ENCODE results near the gene PVALEF.
"Not testable (repeated sequence)": the region's sequence is repeated elsewhere in the genome, so short reads cannot be mapped to it uniquely, and the experiment has no call there.

The PVALEF gene

DNA sequence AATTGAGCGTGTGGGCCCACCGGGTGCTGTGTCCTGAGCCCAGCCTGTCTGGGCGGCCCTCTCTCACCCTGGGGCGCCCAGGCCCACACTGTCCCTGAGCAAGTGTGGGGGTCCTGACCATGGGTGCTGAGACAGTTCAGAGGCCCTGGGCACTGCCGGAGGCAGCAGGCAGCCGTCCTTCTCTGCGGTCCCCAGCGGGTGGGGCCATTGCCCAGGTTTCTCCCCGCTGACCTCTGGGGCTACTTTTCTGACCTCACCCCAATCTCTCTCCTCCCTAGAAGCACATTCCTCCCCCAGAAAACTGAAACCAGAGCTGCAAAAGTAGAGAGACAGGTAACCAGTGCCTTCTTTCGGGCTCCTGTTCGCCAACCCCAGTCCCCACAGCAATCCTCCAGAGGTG lies 36.0 kb upstream of the PVALEF start:
- no peak for DNase-seq

GRCh38 chr17:81129711-81130367 lies 35.5 kb upstream of the PVALEF start:
- no peak for DNase-seq

- no peak for DNase-seq
Measured at GRCh38 chr17:81130385-81131361, 34.6 kb upstream of the PVALEF start.

DNA sequence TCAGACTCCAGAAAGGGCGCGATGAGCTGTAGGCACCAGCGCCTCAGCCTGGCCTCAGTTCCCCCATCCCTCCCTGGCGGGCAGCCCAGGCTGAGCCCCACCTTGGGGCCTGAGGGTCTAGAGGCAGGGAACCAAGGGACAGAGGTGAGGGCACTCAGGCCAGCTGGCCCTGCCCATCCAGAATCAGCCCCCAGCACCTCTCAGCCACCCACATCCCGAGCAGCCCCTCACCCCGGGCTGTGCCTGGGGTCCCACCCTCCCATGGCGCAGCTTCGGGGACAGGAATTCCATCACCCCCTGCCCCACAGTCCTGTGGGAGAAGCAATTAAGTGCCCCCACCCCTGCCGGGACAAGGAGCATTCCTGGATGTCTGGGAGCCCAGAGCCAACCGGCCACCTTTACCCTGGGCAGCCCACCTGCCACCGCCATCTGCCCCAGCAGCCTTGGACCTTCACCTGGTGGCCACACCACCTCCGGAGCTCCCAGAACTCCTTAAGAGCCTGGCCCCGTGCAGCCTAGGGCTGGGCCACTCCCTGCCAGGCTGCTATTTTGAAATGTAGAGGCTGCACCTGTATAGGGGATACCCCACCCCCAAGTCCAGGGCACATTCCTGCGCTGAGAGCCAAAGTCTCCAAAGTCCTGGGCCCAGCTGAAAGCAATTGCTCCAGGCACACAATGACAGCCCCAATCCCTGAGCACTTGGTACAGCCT lies 33.7 kb upstream of the PVALEF start:
- DNase-seq: no peak

DNA sequence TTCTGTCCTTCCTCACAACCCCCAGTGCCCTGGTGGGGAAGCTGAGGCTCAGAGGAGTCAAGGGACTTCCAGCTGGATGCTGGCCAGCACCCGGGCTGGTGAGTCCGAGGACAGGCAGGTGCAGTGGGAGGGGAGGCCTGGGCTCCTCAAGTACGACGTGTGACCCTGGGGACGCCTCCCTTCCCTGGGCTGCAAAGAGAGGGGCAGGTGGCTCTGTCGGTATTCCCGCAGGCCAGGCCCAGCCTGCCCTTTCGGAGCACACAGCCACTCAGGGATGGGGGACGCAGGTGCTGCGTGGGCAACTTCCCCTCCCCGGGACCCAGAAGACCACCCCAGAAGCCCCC lies 33.1 kb upstream of the PVALEF start:
- DNase-seq: no peak

GRCh38 chr17:81132770-81133723 lies 32.3 kb upstream of the PVALEF start:
- no peak for DNase-seq

- DNase-seq: no peak
Measured at GRCh38 chr17:81134064-81134781, 31.1 kb upstream of the PVALEF start.

DNA sequence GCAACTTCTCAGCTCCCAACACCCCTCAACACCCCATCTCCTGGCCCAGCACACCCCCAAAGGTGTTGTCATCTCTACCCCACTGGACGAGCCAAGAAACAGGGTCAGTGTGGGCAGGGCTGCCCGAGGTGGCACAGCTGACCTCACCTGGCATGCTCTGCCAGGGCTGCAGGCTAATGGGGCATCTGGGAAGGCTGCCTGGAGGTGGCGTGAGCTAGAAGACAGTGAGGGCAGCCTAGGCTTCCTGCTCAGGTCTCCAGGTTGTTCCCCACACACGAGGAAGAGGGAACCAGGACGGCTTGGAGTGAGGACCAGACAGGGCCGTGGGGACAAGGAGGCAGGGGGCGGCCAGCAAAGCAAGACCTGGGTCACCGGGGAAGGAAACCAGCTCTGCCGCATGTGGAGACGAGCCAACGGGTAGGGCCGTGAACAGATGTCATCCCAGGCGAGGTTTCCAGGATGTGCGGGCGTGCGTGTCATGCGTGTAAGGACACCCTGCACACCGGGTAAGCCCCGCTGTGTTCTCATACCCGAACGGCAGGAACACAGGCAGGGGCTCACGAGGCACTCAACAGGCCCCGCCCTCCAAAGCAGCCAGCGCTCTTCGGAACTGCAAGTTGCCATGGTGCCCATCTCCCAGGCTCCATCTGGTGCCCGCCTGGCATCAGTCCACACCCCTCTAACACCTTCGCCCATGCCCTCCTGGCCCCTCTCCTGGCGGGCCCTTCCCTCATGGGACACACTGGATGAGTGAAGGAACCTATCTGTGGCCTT lies 29.6 kb upstream of the PVALEF start:
- no peak for DNase-seq

GRCh38 chr17:81136366-81136765 lies 28.9 kb upstream of the PVALEF start:
- no peak for DNase-seq

- DNase-seq: no peak
Measured at GRCh38 chr17:81137248-81137647, 28.1 kb upstream of the PVALEF start.

GRCh38 chr17:81138083-81138482 lies 27.2 kb upstream of the PVALEF start:
- no peak for DNase-seq

GRCh38 chr17:81138500-81138899 lies 26.8 kb upstream of the PVALEF start:
- no peak for DNase-seq

- DNase-seq: no peak
Measured at GRCh38 chr17:81139428-81139827, 25.9 kb upstream of the PVALEF start.

DNA sequence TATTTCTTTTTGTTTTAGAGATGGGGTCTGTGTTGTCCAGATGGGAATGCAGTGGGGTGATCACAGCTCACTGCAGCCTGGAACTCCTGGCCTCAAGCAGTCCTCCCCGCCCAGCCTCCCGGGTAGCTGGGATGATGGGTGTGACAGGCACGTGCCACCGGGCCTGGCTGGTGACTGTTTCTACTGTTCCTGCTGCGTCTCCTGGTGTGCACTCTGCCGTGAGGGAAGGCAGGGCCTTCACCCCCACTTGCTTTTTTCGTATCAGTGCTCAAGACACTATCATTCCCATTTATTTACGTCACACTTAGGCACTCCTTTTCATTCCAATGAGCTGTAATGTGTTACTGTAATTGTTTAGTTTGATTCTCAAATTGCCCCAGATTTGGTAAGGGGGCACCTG lies 25.3 kb upstream of the PVALEF start:
- no peak for DNase-seq

DNA sequence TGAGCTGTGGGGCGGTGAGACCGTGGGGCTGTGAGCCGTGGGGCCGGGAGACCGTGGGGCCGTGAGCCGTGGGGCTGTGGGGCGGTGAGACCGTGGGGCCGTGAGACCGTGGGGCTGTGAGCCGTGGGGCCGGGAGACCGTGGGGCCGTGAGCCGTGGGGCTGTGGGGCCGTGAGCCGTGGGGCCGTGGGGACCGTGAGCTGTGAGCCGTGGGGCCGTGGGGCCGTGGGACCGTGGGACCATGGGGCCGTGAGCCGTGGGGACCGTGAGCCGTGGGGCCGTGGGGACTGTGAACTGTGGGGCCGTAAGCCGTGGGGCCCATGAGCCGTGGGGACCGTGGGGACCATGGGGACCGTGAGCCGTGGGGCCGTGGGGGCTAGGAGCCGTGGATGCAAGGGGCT lies 24.6 kb upstream of the PVALEF start:
- DNase-seq: no peak

GRCh38 chr17:81142301-81143199 lies 22.8 kb upstream of the PVALEF start:
- peak; percentile 60 for DNase-seq

DNA sequence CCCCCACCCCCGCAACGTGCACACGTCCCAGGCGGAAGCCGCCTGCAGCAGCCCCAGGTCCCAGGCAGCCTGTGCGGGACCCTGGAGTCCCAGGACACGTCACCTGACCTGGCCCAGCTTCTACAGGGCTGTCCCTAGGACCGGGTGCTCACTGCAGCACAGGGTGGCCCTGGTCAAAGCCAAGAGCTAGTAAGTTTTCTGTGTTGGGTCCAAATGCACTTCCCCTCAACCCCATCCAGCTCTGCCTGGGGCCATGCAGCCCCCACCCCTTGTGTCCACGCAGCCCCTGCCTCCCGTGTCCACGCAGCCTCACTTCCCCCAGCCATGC lies 22.1 kb upstream of the PVALEF start:
- no peak for DNase-seq

DNA sequence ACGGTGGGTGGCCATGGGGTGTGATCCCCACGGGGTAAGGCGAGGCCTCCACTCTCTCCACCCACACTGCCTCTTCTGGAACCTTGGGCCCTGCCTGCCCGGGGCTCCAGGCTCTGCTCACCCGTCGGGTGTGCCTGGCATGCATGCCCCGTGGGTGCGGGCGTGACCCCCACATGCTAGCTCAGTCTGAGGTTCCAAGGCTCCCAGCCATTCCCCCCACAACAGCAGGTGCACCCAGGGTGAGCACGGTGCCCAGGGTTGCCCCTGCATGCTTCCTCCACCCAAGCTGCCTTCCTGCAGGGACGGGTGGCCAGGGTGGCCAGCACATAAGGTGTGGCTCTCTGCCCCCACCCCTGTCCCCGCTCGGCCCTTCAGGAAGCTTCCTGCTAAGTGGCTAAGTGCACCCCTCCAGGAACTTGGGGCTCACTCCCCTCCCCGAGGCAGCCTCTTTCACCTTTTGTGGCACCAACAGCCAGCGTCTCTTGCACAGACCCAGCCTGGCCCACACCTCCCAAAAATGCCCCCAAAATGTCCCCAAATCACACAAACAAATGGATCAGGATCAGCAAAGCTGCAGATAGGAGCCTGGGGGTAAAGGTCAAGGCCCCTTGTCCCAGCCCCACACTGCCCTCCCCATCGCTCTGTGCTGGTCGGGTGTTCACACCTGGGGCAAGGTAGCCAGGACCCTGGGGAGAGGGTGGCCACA lies 21.4 kb upstream of the PVALEF start:
- DNase-seq: no peak

GRCh38 chr17:81144423-81144781 lies 20.9 kb upstream of the PVALEF start:
- DNase-seq: no peak

GRCh38 chr17:81146208-81146607 lies 19.1 kb upstream of the PVALEF start:
- not testable (repeated sequence) for DNase-seq
